ENCODE measurements around the gene NWD2. TPM values are rescaled to one million over a fixed set of nuclear protein-coding genes. Genes with fewer than 3 reads are reported as not detected.
A peak's percentile ranks its signal among the peaks of the same experiment; 100 is the strongest.

Gene NWD2
- total RNA-seq, 1 donor from 2014 or later = not detected

DNA sequence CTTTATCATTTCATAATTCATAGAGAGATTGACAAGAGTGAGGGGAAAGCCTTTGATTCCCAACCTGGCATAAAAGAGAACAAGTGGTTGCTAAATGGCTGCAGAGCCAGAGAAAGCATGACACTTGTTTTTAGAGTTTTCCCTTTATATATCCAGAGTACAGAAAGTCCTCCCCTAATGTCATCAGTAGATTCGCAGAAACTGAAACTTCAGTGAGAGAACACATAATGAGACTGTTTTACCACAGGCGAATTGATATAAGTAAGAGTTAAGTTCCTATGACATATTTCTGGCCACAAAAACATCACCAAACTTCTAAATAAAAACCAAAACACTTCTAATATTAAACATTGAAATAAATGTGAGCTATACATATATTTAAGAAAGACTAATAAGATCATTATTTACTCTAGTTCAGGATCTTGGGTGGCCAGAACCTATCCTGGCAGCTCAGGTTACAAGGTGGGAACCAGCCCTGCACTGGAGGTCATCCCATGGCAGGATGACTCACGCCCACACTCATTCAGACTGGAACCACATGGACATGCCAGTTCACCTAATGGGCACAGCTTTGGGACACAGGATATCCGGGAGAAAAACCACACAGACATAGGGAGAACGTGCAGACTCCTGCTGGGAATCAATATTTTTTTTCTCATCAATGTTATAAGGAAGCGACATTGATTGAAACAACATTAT lies 35.5 kb downstream of the NWD2 start:
- DNase-seq (ENCODE audit: low read depth in 2 of 2) = no peak

DNA sequence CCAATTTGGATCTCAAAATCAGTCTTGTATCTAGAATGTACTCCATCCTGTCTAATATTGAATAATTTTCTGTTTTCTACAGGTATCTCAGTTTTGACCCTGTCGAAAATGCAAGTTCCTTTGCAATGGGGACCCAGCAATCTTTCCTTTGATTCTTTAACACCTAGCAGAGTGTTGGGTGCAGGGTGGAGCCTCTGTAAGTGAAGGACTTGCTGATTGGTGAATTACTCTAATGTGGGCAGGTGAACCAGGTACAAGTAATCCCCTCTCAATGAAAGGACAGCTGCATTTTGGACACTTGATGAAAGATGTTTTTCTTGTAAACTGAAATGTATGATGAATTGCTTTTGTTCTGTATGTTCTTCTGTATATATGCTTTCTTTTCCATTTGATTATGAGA lies 54.9 kb downstream of the NWD2 start:
- no peak for DNase-seq (ENCODE audit: low read depth in 2 of 2)

DNA sequence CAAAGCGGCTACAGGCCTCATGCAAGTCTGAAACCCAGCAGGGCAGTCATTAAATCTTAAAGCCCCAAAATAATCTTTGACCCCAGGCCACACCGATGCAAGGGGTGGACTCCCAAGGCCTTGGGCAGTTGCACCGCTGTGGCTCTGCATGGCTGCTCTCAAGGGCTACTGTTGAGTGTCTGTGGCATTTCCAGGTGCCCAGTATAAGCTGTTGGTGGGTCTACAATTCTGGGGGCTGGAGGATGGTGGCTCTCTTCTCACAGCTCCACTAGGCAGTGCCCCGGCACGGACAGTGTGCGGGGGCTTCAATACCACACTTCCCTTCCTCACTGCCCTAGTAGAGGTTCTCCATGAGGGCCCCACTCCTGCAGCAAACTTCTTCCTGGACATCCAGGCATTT lies 60.1 kb downstream of the NWD2 start:
- DNase-seq (ENCODE audit: low read depth in 2 of 2) = no peak

DNA sequence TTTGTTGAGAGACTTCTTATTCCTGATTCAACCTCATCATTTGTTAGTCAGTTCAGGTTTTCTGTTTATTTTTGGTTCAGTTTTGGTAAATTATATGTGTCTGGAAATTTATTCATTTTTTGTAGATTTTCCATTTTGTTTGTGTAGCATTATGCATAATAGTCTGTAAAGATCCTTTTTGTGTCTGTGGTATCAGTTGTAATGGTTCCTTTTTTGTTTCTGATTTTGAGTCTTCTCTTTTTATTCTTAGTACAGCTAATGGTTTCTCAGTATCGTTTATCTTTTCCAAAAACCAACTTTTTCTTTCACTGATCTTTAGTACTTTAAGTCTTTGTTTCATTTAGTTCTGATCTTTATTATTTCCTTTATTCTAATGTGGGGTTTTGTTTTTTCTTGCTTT lies 61.4 kb downstream of the NWD2 start:
- no peak for DNase-seq (ENCODE audit: low read depth in 2 of 2)

DNA sequence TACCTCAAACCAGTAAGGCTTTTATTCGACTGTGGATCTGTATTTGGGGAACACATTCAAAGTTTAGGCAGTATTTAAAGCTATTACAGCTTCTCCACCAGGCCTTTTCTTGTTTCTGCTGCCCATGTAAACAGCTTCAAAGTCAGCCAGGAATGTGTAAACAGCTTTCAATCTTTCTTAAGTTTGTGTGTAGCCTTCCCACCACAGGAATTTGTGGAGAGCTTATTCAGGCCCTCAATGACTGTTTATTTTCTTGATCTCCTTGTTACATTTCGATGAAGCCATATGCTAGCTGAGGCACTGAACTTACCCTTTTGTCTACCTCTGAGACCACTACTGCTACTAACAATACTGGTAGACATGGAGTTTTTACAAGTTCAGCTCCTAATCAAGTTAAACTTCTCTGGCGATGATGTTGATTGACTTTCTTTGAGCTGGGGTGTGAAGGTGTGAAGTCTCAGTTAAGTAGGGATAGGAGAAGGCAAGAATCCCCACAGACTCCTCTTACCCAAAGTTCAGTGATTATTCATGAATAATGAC lies 72.6 kb downstream of the NWD2 start:
- DNase-seq (ENCODE audit: low read depth in 2 of 2) = no peak

DNA sequence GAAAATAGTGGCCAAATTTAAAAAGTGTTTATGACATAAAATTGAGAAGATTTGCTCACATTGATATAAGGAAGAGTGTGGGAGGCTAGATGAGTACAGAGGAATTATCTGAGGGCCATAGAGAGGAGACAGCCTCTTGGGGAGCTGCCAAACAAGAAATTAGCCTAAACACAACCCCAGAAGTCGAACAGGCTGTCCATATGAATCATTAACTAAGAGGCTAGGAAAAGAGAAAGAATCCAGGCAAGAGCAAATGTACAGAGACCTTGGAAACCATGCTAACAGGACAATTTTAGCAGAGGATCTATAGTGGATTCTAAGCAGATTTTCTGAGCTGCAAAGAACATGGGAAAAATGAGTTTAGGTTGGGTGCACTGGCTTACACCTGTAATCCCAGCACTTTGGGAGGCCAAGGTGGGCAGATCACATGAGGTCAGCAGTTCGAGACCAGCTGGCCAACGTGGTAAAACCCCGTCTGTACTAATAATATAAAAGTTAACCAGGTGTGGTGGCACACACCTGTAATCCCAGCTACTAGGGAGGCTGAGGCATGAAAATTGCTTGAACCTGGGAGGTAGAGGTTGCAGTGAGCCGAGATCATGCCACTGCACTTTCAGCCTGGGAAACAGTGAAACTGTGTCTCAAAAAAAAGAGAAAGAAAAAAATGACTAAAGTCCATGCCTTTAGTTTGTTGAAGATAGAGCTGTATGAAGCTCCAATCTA lies 76.1 kb downstream of the NWD2 start:
- no peak for DNase-seq (ENCODE audit: low read depth in 2 of 2)

DNA sequence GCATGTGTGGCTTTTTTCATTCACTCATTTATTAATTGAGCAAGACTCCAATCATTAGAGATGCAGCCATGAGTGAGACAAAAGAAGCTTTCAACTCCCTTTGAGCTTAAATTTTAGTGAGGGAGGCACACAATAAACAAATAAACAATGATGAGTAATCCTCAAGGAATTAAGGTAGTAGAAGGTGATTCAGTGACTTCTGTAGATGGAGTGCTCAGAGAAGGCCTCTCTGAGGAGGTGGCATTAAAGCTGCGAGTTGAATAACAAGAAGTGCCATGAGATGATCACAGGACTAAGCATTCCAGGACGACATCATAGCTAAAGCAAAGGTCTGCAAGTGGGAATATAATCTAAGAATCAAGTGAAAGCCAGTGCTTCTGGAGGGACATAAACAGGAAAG lies 77.6 kb downstream of the NWD2 start:
- no peak for DNase-seq (ENCODE audit: low read depth in 2 of 2)

DNA sequence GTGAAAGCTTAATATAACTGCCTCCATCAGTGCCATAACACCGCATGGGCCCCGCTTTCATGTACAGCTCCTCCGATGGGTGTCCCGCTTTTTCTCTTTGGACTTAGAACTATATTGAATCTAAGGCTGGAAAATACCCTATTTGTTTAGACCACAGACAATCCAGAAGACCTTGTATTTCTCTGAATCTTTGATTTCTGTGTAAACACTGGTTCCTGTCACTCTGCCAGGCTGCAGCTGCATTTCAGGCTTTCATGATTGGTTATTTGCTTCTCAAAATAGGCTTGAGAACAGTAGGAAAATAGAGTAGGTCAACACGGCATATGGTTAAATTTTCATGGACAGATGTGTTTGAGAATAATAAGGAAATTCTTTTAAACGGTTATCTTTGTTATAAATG lies 80.0 kb downstream of the NWD2 start:
- DNase-seq (ENCODE audit: low read depth in 2 of 2) = no peak

DNA sequence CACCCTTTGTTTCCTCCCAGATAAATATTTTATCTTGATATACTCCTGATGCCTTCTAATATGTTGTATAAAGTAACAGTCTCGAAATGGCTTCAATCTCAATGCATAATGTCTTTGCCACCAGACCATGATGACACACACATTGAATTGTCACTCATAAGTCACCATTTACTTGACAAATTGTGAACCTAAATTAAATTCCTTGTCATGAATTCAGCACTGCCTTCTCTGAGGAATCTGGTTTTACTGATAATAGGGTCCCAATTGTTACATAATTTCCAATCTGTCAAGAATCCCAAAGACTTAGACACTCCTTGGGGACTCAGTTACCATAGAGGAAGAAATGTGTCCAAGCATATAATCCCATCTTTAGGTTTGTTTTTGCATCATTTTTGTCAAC lies 82.3 kb downstream of the NWD2 start:
- no peak for DNase-seq (ENCODE audit: low read depth in 2 of 2)

DNA sequence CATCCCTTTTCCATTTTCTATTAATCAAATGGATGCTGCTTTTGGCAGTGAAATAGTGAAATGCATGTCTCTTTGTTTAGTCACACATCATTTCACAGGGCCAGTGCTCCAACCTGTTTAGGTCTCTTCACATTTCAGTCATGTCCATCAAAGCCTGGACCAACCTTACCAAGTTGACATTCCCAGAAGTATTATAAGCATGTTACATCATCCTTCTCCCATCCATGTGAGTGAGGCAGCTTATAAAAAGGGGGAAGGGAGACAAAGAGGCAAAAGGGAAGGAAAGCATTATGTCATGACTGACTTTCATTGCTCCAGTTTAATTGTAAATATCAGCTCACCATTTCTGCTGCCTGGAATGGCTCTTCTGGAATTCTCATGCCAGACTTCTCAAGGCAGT lies 94.4 kb downstream of the NWD2 start:
- no peak for DNase-seq (ENCODE audit: low read depth in 2 of 2)

DNA sequence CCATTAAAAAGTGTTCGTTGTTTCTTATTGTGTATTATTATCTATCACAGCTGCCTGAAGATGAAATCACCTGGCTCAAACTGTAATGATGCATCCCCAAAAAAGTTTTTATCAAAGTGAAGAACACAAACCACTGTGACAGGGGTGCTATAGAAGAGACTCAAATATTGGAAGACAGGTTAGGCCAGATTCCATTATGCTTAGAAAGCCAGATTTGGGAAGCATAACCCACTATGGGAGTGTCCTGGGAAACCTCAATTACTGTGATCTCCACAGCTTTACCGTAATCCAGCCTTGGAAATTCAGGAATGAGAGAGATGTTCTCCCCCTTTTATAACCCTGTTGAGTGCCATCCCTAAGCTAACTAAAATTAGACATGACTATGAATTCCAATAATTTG lies 114.2 kb downstream of the NWD2 start:
- DNase-seq (ENCODE audit: low read depth in 2 of 2) = no peak

DNA sequence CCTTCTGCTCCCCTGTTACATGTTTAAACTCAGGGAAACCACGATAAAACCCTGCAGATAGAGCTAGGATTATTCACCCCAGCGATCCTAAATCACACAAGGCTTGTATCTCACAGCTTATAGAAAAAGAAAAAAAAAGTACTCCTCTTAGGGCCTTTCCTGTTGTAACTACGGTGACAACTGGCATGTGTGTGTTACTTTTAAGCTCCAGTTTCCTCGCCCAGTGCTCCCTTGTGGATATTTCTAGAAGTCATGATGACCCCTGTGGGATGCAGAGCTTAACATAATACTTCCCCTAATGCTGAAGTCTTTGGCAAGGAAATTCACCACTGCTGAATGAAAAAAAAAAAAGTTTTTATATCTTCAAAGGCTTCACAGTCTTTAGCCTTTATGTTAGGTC lies 114.7 kb downstream of the NWD2 start:
- no peak for DNase-seq (ENCODE audit: low read depth in 2 of 2)

DNA sequence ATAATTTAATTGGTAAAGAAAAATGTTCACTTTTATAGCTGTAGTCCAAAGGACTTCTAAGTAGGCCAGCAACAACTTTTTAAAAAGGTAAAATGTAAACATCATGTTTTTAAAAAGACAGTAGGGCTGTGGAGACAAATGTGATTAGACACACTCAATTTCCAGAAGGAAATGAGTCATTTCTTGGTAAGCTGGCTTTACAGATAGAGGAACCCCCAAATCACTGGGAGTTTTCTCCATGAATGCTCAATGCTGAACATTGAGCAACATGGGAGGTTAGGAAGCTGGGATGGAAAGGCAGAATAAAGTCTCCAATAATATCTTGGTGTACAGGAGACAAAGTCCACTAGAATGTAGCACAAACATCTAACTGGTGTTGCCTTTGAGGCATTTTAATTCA lies 121.3 kb downstream of the NWD2 start:
- no peak for DNase-seq (ENCODE audit: low read depth in 2 of 2)

DNA sequence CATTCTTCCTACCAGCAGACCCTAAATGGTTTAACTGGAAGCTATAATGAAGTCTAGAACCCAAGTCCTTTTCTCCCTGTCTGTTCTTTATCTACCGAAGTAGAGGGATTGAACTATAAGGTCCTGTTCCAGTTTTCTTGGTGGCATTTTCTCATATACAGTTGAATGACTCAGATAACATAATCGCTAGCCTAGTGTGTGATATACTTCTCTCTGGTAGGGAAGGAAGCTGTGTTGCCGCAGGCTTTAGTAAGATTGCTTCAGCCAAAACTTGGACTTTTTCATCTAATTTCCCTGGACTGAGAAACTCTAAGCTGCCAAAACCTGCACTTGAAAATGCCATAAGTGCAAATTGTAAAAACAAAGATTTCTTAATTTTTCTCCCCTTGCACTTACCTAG lies 123.4 kb downstream of the NWD2 start:
- no peak for DNase-seq (ENCODE audit: low read depth in 2 of 2)

DNA sequence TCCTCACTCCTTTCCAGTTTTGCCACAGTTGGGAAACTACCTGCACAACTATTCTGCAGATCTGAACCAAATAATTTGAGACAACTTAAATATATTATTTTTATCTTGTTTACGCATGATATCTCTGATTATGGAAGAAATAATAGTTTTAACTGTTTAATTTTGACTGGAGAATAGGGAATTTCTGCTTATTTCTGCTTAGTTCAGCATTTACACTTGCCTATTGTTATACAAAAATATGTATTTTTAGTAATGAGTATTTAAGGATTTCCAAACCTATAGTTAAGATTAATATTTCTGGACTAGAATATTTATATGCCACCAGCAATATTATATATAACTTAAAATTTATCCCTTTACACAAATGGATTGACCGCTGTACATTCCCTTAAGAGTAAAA lies 125.5 kb downstream of the NWD2 start:
- no peak for DNase-seq (ENCODE audit: low read depth in 2 of 2)

DNA sequence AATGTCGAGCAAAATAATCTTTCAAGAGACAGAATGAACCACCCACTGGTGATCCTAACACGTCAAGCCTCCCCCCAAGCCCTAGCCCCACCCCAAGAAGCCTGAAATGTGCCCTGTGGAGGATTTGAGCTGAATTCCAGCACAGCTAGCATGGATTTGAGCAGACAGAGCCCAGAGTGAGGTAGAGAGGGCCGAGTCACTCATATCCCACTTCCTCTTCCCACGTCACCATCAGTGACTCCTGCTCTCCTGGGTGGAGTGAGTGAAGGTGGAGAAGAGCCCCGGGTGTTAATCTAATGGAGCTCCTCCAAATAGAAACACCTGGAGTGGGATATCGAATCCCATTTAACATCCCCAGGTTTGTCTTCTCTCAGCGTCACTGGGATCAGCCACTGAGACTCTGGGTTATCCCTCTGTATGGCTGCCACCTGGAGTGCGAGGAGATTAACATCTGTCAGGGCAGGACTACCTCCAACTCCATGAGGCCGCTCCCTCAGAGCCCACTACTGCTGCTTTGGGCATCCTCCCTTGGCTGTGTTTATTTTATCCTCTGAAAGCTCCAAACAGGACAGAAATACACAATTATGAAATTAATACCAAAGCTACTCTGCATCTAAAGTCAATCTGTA lies 136.6 kb downstream of the NWD2 start:
- no peak for DNase-seq (ENCODE audit: low read depth in 2 of 2)

DNA sequence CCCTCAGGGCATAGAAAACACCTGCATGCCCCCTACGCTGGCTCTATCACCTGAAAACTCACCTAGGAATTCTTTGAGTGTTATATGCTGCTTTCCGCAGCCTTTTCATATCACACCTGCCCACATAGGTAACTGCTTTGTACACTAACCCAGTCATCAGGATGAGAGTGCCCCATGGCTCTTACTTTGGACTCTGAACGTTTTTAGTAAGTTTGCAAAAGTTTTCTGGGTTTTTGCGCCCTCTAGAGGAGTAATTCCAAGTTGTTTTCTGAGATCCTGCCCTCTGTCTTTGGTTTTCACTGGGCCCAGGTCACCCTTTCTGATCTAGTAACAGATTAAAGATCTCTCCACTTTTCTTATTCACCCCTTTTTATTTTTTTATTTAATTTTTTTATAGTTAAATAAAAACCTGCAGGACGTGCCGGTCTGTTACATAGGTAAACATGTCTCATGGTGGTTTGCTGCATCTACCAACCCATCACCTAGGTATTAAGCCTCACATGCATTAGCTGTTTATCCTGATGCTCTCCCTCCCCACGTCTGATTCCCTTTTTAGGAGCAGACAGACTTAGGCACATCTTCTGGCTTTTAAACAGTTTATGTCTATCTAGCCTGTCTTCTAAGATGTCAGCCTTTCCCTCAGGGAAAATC lies 139.2 kb downstream of the NWD2 start:
- peak; percentile 18 to 34 for DNase-seq (ENCODE audit: low read depth in 2 of 2)

DNA sequence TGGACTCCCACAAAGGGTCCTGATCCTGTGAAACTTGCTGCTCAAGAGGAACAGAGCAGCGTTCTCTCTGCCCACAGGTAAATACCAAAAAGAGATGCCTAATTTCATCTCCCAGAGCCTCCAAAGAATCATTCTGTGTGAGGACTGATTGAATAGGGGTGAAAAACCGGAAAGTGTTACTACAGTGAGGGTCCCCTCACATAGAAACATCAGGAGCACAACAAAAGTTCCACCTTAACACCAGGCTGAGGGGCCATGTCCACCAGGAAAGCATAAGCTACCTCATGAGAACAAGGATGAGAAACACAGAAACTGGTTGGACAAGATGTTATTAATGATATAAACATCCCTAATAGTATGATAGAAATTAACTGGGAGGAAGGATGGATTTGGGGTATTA lies 140.9 kb downstream of the NWD2 start:
- no peak for DNase-seq (ENCODE audit: low read depth in 2 of 2)

DNA sequence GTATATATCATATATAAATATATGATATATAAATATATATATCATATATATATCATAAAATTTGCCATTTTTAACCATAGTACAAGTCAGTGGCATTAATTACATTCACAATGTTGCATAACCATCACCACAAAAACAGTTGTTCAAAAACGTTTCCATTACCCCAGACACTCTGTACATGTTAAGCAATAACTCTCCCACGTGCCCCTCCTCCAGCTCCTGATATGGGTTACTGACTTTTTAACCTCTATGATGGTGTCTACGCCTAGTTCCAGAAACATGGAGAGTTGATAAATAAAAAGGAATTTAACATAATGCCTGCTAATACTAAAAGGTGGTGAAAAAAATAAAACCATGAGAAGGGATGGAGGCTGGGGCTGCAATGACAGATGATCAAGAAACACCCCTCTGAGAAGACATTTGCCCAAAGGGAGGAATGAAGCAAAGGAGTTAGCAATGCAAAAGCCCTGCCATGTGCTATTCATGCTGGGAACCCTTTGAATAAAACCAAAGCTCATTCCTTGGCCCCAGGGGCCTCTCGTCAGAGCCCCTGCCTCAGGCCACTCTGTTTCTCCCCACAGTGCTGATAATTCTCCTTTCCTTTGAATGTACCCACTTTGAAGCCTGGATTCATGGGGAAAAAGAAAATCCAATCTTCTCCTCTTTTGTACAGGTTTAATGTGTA lies 144.3 kb downstream of the NWD2 start:
- no peak for DNase-seq (ENCODE audit: low read depth in 2 of 2)

DNA sequence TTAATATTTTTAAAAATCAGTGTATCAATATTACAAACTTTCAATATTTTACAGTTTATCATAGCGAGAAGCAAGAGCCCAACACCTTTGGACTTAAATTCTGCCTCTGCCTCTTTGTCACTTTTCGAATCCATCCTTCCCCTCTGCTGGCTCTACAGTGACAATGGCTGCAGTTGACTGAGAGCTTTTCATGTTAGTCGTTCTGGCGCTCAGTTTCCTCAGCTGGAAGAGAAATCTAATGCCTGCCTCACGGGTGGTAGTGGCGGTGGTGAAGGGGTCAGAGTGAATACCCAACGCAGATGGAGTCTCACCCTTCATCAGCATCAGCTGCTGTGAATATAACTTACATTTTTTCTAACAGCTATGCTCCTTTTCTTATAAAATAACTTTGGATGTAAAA lies 144.8 kb downstream of the NWD2 start:
- no peak for DNase-seq (ENCODE audit: low read depth in 2 of 2)

DNA sequence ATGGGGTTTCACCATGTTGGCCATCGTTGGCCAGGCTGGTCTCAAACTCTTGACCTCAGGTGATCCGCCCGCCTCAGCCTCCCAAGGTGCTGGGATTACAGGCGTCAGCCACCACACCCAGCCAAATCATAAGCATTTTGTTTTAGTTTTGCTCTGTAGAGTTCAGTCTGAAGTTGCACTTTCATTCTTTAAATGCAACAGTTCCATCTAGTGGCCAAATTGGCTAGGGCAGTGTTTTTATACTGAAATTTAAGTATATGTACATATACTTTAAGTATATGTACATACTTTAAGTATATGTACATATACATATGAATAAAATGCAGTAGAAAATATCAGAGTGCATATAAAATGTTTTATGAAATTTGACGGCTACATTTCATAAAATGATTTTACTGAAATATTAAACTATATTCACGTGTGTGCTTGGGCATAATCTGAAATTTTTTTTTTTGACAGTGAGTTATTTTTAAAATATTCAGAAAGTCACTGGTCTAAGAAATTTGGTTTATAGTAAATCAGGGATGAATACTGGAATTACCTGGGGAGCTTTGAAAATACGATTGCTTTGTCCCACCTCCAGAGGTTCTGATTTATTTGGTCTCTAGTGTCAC lies 145.5 kb downstream of the NWD2 start:
- DNase-seq (ENCODE audit: low read depth in 2 of 2) = peak; percentile 50 to 59

Data from lung microvascular endothelial cell (primary cell).